HG02943 (cell line): ENCODE measurements around the gene PTCHD4.

Experiments used
- ATAC-seq: cut with Tn5 transposase; IDR thresholded peaks from one replicate; pipeline ENCODE4 v1.9.1; 2021; ENCODE audit warnings: mild to moderate bottlenecking, low read depth, moderate library complexity; ENCODE audit not compliant: unreplicated experiment

PTCHD4 gene

GRCh38 chr6:48061265-48061990 lies 49.6 kb downstream of the PTCHD4 start:
- no peak for ATAC-seq
